ENCODE data around the gene ZBTB46. TPM values are rescaled to one million over a fixed set of nuclear protein-coding genes. Genes with fewer than 3 reads are reported as not detected.

The ZBTB46 gene
- total RNA-seq, 1 experiment from 2014 or later = 9.5 TPM

DNA sequence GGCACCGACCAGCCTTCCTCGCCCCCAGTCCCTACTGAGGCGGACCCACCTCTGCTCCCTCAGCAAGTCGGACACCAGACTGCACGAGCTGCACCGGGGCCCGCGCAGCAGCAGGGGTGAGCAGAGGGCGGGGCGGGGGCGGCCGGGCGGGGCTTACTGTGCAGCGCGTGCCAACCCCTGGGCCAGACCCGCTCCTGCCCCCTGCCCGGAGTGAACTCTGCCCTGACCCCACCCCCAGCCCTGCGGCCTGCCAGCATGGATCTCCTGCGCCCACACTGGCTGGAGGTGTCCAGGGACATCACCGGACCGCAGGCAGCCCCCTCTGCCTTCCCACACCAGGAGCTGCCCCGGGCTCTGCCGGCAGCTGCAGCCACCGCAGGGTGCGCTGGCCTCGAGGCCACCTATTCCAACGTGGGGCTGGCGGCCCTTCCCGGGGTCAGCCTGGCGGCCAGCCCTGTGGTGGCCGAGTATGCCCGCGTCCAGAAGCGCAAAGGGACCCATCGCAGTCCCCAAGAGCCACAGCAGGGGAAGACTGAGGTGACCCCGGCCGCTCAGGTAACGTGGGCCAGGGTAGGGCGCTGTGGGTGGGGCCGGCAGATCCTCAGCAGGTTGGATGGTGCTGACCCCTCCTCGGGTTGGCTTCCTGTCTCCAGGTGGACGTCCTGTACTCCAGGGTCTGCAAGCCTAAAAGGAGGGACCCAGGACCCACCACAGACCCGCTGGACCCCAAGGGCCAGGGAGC is 92.9 kb downstream of the ZBTB46 start:
- BruUV-seq (replicated peaks) = no TSS peak
- Mint-ChIP-seq H3K9me3 (ENCODE audit: unreplicated experiment) (no peaks in the 10 kb centered on the region), H3K27ac (ENCODE audit: unreplicated experiment) (no peak overlapping the region), H3K4me1 (ENCODE audit: low read depth, unreplicated experiment) (peaks cover 7% of the 10 kb centered on the region), H3K27me3 (ENCODE audit: insufficient read depth, unreplicated experiment) (no peaks in the 10 kb centered on the region), H3K36me3 (ENCODE audit: insufficient read depth, unreplicated experiment) (peaks cover 68% of the 10 kb centered on the region), H3K4me3 (ENCODE audit: unreplicated experiment) (peak overlapping the region; percentile 66)
- Histone ChIP-seq H3K27me3 (replicated peaks; ENCODE audit: control insufficient read depth, insufficient read depth, low read length) (no peaks in the 10 kb centered on the region), H3K9me3 (no peaks in the 10 kb centered on the region), H3K36me3 (ENCODE audit: control insufficient read depth, insufficient read depth, low read length) (peaks cover 22% of the 10 kb centered on the region), H3K4me3 (ENCODE audit: low read depth, low read length) (peak overlapping the region; percentile 71), H3K4me1 (peaks cover 24% of the 10 kb centered on the region)
- TF ChIP-seq, protein P1, sequence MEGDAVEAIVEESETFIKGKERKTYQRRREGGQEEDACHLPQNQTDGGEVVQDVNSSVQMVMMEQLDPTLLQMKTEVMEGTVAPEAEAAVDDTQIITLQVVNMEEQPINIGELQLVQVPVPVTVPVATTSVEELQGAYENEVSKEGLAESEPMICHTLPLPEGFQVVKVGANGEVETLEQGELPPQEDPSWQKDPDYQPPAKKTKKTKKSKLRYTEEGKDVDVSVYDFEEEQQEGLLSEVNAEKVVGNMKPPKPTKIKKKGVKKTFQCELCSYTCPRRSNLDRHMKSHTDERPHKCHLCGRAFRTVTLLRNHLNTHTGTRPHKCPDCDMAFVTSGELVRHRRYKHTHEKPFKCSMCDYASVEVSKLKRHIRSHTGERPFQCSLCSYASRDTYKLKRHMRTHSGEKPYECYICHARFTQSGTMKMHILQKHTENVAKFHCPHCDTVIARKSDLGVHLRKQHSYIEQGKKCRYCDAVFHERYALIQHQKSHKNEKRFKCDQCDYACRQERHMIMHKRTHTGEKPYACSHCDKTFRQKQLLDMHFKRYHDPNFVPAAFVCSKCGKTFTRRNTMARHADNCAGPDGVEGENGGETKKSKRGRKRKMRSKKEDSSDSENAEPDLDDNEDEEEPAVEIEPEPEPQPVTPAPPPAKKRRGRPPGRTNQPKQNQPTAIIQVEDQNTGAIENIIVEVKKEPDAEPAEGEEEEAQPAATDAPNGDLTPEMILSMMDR (IDR thresholded peaks at IDR 0.05; ENCODE audit: insufficient read depth in 1 of 2, low read depth in 1 of 2, low read length in 1 of 2, severe bottlenecking in 1 of 2, unreplicated experiment in 1 of 2) = peak in 1 of 2 experiments; percentile 8
- ChIA-PET CTCF (interaction anchor here (0.6 to 1.3 kb wide), 4 partner anchors 30 to 200 kb away, joined by 3 to 9 read pairs (median 4); partner anchors contain the start of genes ARFRP1, TPD52L2 and ZGPAT), POLR2A (interaction anchor here (1.6 kb wide), 1 partner anchor 127 kb away, joined by 12 read pairs; the partner anchor contains the start of gene TPD52L2)
- DNase-seq = peak; percentile 62 to 72
- intact Hi-C loops (cut with micrococcal nuclease; ENCODE audit: unreplicated experiment) = no loop called here

- peak overlapping the region; percentile 66 for H3K4me3 Mint-ChIP-seq (ENCODE audit: unreplicated experiment)
- CTCF ChIA-PET = interaction anchor here (1.3 kb wide), 1 partner anchor 200 kb away, joined by 9 read pairs; no protein-coding TSS in a partner anchor
Measured at GRCh38 chr20:63737695-63737944, 93.4 kb downstream of the ZBTB46 start.

GRCh38 chr20:63736893-63737694 is 94.0 kb downstream of the ZBTB46 start:
- Mint-ChIP-seq H3K36me3 (ENCODE audit: insufficient read depth, unreplicated experiment) (peaks cover 59% of the 10 kb centered on the region), H3K9me3 (ENCODE audit: unreplicated experiment) (no peaks in the 10 kb centered on the region), H3K4me1 (ENCODE audit: low read depth, unreplicated experiment) (peaks cover 7% of the 10 kb centered on the region), H3K27me3 (ENCODE audit: insufficient read depth, unreplicated experiment) (no peaks in the 10 kb centered on the region), H3K4me3 (ENCODE audit: unreplicated experiment) (peak overlapping the region; percentile 66), H3K27ac (ENCODE audit: unreplicated experiment) (peak overlapping the region; percentile 32)
- POLR2A ChIA-PET = interaction anchor here (0.6 kb wide), 2 partner anchors 28 to 30 kb away, joined by 3 read pairs; partner anchors contain the start of gene ARFRP1
- peak overlapping the region; percentile 71 for H3K4me3 ChIP-seq (ENCODE audit: low read depth, low read length)
- intact Hi-C loops (cut with micrococcal nuclease; ENCODE audit: unreplicated experiment) = no loop called here
- DNase-seq = peak in 1 of 2 experiments; percentile 45
- H3K36me3 ChIP-seq (ENCODE audit: control insufficient read depth, insufficient read depth, low read length) = peaks cover 21% of the 10 kb centered on the region
- peaks cover 24% of the 10 kb centered on the region for H3K4me1 ChIP-seq
- CTCF ChIA-PET = interaction anchor here (0.6 to 1.3 kb wide), 4 partner anchors 26 to 199 kb away, joined by 3 to 9 read pairs (median 4); partner anchors contain the start of genes ARFRP1 and ZGPAT
- no TSS peak for BruUV-seq (replicated peaks)
- H3K27me3 ChIP-seq (replicated peaks; ENCODE audit: control insufficient read depth, insufficient read depth, low read length) = no peaks in the 10 kb centered on the region
- H3K9me3 ChIP-seq = no peaks in the 10 kb centered on the region
- TF ChIP-seq, protein P1 (IDR thresholded peaks at IDR 0.05; ENCODE audit: insufficient read depth in 1 of 2, low read depth in 1 of 2, low read length in 1 of 2, severe bottlenecking in 1 of 2, unreplicated experiment in 1 of 2) = no peak

More at GRCh38 chr20:63737695-63737944, 93.4 kb downstream of the ZBTB46 start:
- H3K27ac Mint-ChIP-seq (ENCODE audit: unreplicated experiment) = no peak overlapping the region
- no TSS peak for BruUV-seq (replicated peaks)
- H3K4me1 Mint-ChIP-seq (ENCODE audit: low read depth, unreplicated experiment) = peaks cover 7% of the 10 kb centered on the region
- H3K9me3 Mint-ChIP-seq (ENCODE audit: unreplicated experiment) = no peaks in the 10 kb centered on the region
- H3K27me3 Mint-ChIP-seq (ENCODE audit: insufficient read depth, unreplicated experiment) = no peaks in the 10 kb centered on the region
- Histone ChIP-seq H3K36me3 (ENCODE audit: control insufficient read depth, insufficient read depth, low read length) (peaks cover 24% of the 10 kb centered on the region), H3K4me3 (ENCODE audit: low read depth, low read length) (peak overlapping the region; percentile 71), H3K27me3 (replicated peaks; ENCODE audit: control insufficient read depth, insufficient read depth, low read length) (no peaks in the 10 kb centered on the region), H3K4me1 (peaks cover 24% of the 10 kb centered on the region), H3K9me3 (no peaks in the 10 kb centered on the region)
- intact Hi-C loops (cut with micrococcal nuclease; ENCODE audit: unreplicated experiment) = no loop called here
- H3K36me3 Mint-ChIP-seq (ENCODE audit: insufficient read depth, unreplicated experiment) = peaks cover 63% of the 10 kb centered on the region
- DNase-seq = no peak
- TF ChIP-seq, protein P1 (IDR thresholded peaks at IDR 0.05; ENCODE audit: insufficient read depth in 1 of 2, low read depth in 1 of 2, low read length in 1 of 2, severe bottlenecking in 1 of 2, unreplicated experiment in 1 of 2) = no peak
- POLR2A ChIA-PET = no interaction called here

All from Caco-2 (cell line).